GM10248 (cell line): Measurements from ENCODE around the gene ALOX15.
"Not testable (repeated sequence)": the region's sequence is repeated elsewhere in the genome, so short reads cannot be mapped to it uniquely, and the experiment has no call there.

Source experiments
- CTCF ChIA-PET: fragments of 300-600 bp; sonication (Branson Sonifier 250); formaldehyde crosslinking; extraction: SDS; loops from one replicate; lab custom pipeline; 2021; ENCODE audit warnings: antibody characterized with exemption; lab: Yijun Ruan, JAX
- POLR2A ChIA-PET: fragments of 350-650 bp; sonication (Branson Sonifier 250); formaldehyde crosslinking; extraction: SDS; loops from one replicate; lab custom pipeline; 2020; ENCODE audit warnings: antibody characterized with exemption; lab: Yijun Ruan, JAX
- DNase-seq: peaks from one replicate; pipeline ENCODE4 v3.0.0; 2012; ENCODE audit errors: extremely low spot score
- CTCF ChIP-seq: IDR thresholded peaks from 2 replicates; pipeline ENCODE4 v1.5.1; 2012; ENCODE audit warnings: mild to moderate bottlenecking, low read depth; ENCODE audit errors: extremely low read depth, missing control alignments, control extremely low read depth

ALOX15 gene

GRCh38 chr17:4657678-4658077 is 16.2 kb upstream of the ALOX15 start:
- TF ChIP-seq CTCF = no peak
- POLR2A ChIA-PET = no interaction called here
- CTCF ChIA-PET = interaction anchor here (1.1 to 2.3 kb wide), 4 partner anchors 10 to 42 kb away, joined by 3 to 7 read pairs (median 3); no protein-coding TSS in a partner anchor
- DNase-seq = no peak

- CTCF ChIA-PET = interaction anchor here (2.3 kb wide), 1 partner anchor 9 kb away, joined by 7 read pairs; no protein-coding TSS in a partner anchor
- POLR2A ChIA-PET, DNase-seq: not testable (repeated sequence)
These were observed 14.5 kb upstream of the ALOX15 start for GRCh38 chr17:4655933-4656332.

- ChIA-PET CTCF (no interaction called here), POLR2A (no interaction called here)
- no peak for TF ChIP-seq CTCF
- DNase-seq = no peak
These were observed 11.5 kb upstream of the ALOX15 start for GRCh38 chr17:4652997-4653396.

- no peak for TF ChIP-seq CTCF
- CTCF ChIA-PET = interaction anchor here (0.8 to 2.9 kb wide), 4 partner anchors 8 to 38 kb away, joined by 3 to 8 read pairs (median 5); no protein-coding TSS in a partner anchor
- DNase-seq = no peak
- POLR2A ChIA-PET = no interaction called here
These were observed 7.3 kb upstream of the ALOX15 start for GRCh38 chr17:4648741-4649140.

GRCh38 chr17:4645642-4646041 is 4.2 kb upstream of the ALOX15 start:
- POLR2A ChIA-PET = no interaction called here
- no peak for DNase-seq
- CTCF ChIA-PET = interaction anchor here (1.5 kb wide), 1 partner anchor 244 kb away, joined by 4 read pairs; no protein-coding TSS in a partner anchor
- no peak for TF ChIP-seq CTCF

- TF ChIP-seq CTCF = no peak
- POLR2A ChIA-PET = no interaction called here
- no peak for DNase-seq
- CTCF ChIA-PET = no interaction called here
These were observed 2.2 kb upstream of the ALOX15 start for GRCh38 chr17:4643676-4644075.

- TF ChIP-seq CTCF = no peak
- no peak for DNase-seq
- ChIA-PET POLR2A (no interaction called here), CTCF (interaction anchor here (0.7 kb wide), 1 partner anchor 76 kb away, joined by 3 read pairs; no protein-coding TSS in a partner anchor)
These were observed 808 bp upstream of the ALOX15 start for GRCh38 chr17:4642286-4642685.

GRCh38 chr17:4640569-4641188 is 799 bp downstream of the ALOX15 start:
- DNase-seq, POLR2A ChIA-PET: not testable (repeated sequence)
- CTCF ChIA-PET = interaction anchor here (1.4 kb wide), 1 partner anchor 73 kb away, joined by 3 read pairs; no protein-coding TSS in a partner anchor

- CTCF ChIA-PET, DNase-seq, POLR2A ChIA-PET: not testable (repeated sequence)
These were observed 2.0 kb downstream of the ALOX15 start for GRCh38 chr17:4639301-4640059.

GRCh38 chr17:4638766-4639165 is 2.7 kb downstream of the ALOX15 start:
- CTCF ChIA-PET, DNase-seq, POLR2A ChIA-PET: not testable (repeated sequence)
